GM23338 (cell line): ENCODE measurements around the gene SOWAHB. TPM values are rescaled to one million over a fixed set of nuclear protein-coding genes. Genes with fewer than 3 reads are reported as not detected.

Source experiments
- ATAC-seq: fragments of 200-7000 bp; cut with Tn5 transposase; 3 replicates; pipeline ENCODE4 v1.9.1; 2020
- DNase-seq: peaks from one replicate; pipeline ENCODE4 v3.0.0-alpha.2; 2015; ENCODE audit warnings: low spot score
- H2AFZ ChIP-seq: fragments of 200-600 bp; sonication (generic); 2 replicates; pipeline ENCODE4 v1.8.0; 2016; ENCODE audit warnings: antibody characterized with exemption, mild to moderate bottlenecking, moderate library complexity
- H3F3A ChIP-seq: fragments of 200-600 bp; sonication (generic); replicated peaks from 2 replicates; pipeline ENCODE4 v1.8.0; 2017; ENCODE audit warnings: antibody characterized with exemption, mixed run types, low read depth
- H3K27ac ChIP-seq: fragments of 200-600 bp; sonication (generic); 2 replicates; pipeline ENCODE4 v1.6.1; 2016; ENCODE audit warnings: low read depth
- H3K27me3 ChIP-seq: fragments of 200-600 bp; sonication (generic); 2 replicates; pipeline ENCODE4 v1.8.0; 2016; ENCODE audit warnings: mild to moderate bottlenecking, mixed run types, moderate library complexity; ENCODE audit not compliant: insufficient read depth
- H3K36me3 ChIP-seq: fragments of 200-600 bp; sonication (generic); 2 replicates; pipeline ENCODE4 v1.8.0; 2016; ENCODE audit warnings: mild to moderate bottlenecking; ENCODE audit not compliant: insufficient read depth
- H3K4me1 ChIP-seq: fragments of 200-600 bp; sonication (generic); 2 replicates; pipeline ENCODE4 v1.8.0; 2016; ENCODE audit warnings: mild to moderate bottlenecking, moderate library complexity; ENCODE audit not compliant: insufficient read depth
- H3K4me2 ChIP-seq: fragments of 200-600 bp; sonication (generic); 2 replicates; pipeline ENCODE4 v1.7.1; 2017; ENCODE audit warnings: mixed run types
- H3K4me3 ChIP-seq: fragments of 200-600 bp; sonication (generic); 2 replicates; pipeline ENCODE4 v1.6.1; 2016; ENCODE audit warnings: mixed run types
- H3K79me2 ChIP-seq: fragments of 200-600 bp; sonication (generic); replicated peaks from 2 replicates; pipeline ENCODE4 v1.8.0; 2017; ENCODE audit warnings: mild to moderate bottlenecking; ENCODE audit not compliant: insufficient read depth
- H3K9me2 ChIP-seq: fragments of 200-600 bp; sonication (generic); 2 replicates; pipeline ENCODE4 v1.8.0; 2017; ENCODE audit not compliant: insufficient read depth
- H4K20me1 ChIP-seq: fragments of 200-600 bp; sonication (generic); replicated peaks from 2 replicates; pipeline ENCODE4 v1.8.0; 2017; ENCODE audit warnings: mild to moderate bottlenecking; ENCODE audit not compliant: insufficient read depth
- H3K27ac Mint-ChIP-seq: 2 replicates; pipeline ENCODE4 v1.8.0; 2020; ENCODE audit warnings: inconsistent platforms, mild to moderate bottlenecking, moderate library complexity, mixed read lengths
- H3K27me3 Mint-ChIP-seq: 3 replicates; pipeline ENCODE4 v1.8.0; 2022; ENCODE audit warnings: low read depth, mild to moderate bottlenecking, moderate library complexity, mixed read lengths, inconsistent platforms; ENCODE audit not compliant: insufficient read depth, poor library complexity
- H3K36me3 Mint-ChIP-seq: 3 replicates; pipeline ENCODE4 v1.8.0; 2021; ENCODE audit warnings: low read depth, mild to moderate bottlenecking, inconsistent platforms, moderate library complexity, mixed read lengths
- H3K4me1 Mint-ChIP-seq: 3 replicates; pipeline ENCODE4 v1.8.0; 2020; ENCODE audit warnings: mild to moderate bottlenecking, inconsistent platforms, mixed read lengths
- H3K4me3 Mint-ChIP-seq: 3 replicates; pipeline ENCODE4 v1.8.0; 2021; ENCODE audit warnings: moderate library complexity, mild to moderate bottlenecking, inconsistent platforms, mixed read lengths
- H3K9me3 Mint-ChIP-seq: 3 replicates; pipeline ENCODE4 v1.8.0; 2020; ENCODE audit warnings: moderate library complexity, mild to moderate bottlenecking, inconsistent platforms, mixed read lengths
- CREB1 ChIP-seq: fragments of 250-450 bp; sonication (Bioruptor Pico); IDR thresholded peaks from 2 replicates; pipeline ENCODE4 v1.5.0; 2020; ENCODE audit warnings: low read depth, mild to moderate bottlenecking, moderate library complexity
- EZH2phosphoT487 ChIP-seq: fragments of 200-600 bp; sonication (generic); IDR thresholded peaks from one replicate; pipeline ENCODE4 v1.8.1; 2018; ENCODE audit warnings: antibody characterized with exemption; ENCODE audit not compliant: unreplicated experiment
- NANOG ChIP-seq: IDR thresholded peaks from 2 replicates; pipeline ENCODE4 v1.6.1; 2016; ENCODE audit warnings: antibody characterized with exemption, borderline replicate concordance
- POLR2AphosphoS5 ChIP-seq: IDR thresholded peaks from 2 replicates; pipeline ENCODE4 v1.6.1; 2016; ENCODE audit warnings: antibody characterized with exemption, low read depth
- ZNF114 ChIP-seq: fragments of 250-450 bp; sonication (Bioruptor Pico); IDR thresholded peaks from 2 replicates; pipeline ENCODE4 v1.5.0; 2020; ENCODE audit warnings: mild to moderate bottlenecking, moderate library complexity
- ZNF462 ChIP-seq: fragments of 250-450 bp; sonication (Bioruptor Pico); IDR thresholded peaks from 2 replicates; pipeline ENCODE4 v1.5.0; 2020; ENCODE audit warnings: mild to moderate bottlenecking, moderate library complexity
- polyA plus RNA-seq: library from polyadenylated mRNA; unstranded; fragments of >200 nt; fragmentation: Nextera tagmentation; extraction: Ambion mirVana; gene quantifications from 2 replicates; pipeline ENCODE4 v1.2.1, GENCODE V29; 2016
- total RNA-seq: library from RNA; depleted of rRNA; stranded (reverse); fragments of >200 nt; shearing (Covaris generic); gene quantifications from 2 replicates; pipeline ENCODE4 v1.2.3, GENCODE V29; 2014
- TF ChIP-seq, protein P1 (sequence below), 2 experiments: fragments of 200-600 bp in 1 of 2; sonication (generic) in 1 of 2; conservative IDR thresholded peaks; 2 replicates each; pipeline versions ENCODE4 v1.5.1 to v1.6.1; 2016 to 2017; ENCODE audit warnings: antibody characterized with exemption in 2 of 2, low read depth in 2 of 2, mild to moderate bottlenecking in 2 of 2, moderate library complexity in 1 of 2

Gene SOWAHB
- total and polyA plus RNA-seq, 2 experiments from 2014 or later = 0.08 to 2.8 TPM

- TF ChIP-seq ZNF462 (CRISPR knock-in tag) (no peak), EZH2phosphoT487 (no peak), NANOG (no peak)
- TF ChIP-seq, protein P1, sequence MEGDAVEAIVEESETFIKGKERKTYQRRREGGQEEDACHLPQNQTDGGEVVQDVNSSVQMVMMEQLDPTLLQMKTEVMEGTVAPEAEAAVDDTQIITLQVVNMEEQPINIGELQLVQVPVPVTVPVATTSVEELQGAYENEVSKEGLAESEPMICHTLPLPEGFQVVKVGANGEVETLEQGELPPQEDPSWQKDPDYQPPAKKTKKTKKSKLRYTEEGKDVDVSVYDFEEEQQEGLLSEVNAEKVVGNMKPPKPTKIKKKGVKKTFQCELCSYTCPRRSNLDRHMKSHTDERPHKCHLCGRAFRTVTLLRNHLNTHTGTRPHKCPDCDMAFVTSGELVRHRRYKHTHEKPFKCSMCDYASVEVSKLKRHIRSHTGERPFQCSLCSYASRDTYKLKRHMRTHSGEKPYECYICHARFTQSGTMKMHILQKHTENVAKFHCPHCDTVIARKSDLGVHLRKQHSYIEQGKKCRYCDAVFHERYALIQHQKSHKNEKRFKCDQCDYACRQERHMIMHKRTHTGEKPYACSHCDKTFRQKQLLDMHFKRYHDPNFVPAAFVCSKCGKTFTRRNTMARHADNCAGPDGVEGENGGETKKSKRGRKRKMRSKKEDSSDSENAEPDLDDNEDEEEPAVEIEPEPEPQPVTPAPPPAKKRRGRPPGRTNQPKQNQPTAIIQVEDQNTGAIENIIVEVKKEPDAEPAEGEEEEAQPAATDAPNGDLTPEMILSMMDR (conservative IDR thresholded peaks at IDR 0.05; ENCODE audit: low read depth in 2 of 2) = no peak
These were observed 14.8 kb downstream of the SOWAHB start (continued) for GRCh38 chr4:76883147-76883546.

DNA sequence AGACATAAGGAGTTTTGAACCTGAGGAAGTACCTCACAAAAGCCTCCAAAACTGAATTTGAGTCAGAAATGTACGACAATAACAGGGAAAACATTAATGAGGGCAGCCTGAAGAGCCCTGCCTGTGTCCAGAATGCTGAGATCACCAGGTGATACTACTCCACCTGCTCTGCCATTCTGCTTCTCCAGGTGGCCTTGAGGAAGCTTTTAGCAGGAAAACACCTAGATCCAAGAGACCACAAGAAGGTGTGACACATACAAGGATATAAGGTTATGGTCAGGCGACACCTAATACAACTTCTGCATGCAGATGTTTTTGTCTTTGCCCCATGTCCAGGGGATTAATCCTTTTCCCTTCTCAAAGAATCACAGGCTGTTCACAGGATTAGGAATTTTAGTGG lies 15.3 kb downstream of the SOWAHB start:
- DNase-seq = no peak
- Histone ChIP-seq H3K27ac (no peak overlapping the region), H3K36me3 (no peaks in the 10 kb centered on the region), H2AFZ (no peak overlapping the region), H3K4me1 (peaks cover 10% of the 10 kb centered on the region; the same call in 1 of the 2 replicates), H3K4me3 (no peak overlapping the region), H4K20me1 (no peaks in the 10 kb centered on the region), H3K4me2 (no peak overlapping the region), H3F3A (no peaks in the 10 kb centered on the region), H3K27me3 (no peaks in the 10 kb centered on the region), H3K79me2 (no peaks in the 10 kb centered on the region), H3K9me2 (peaks cover 17% of the 10 kb centered on the region)
- H3K36me3 Mint-ChIP-seq = no peaks in the 10 kb centered on the region
- peaks cover 5% of the 10 kb centered on the region for H3K27me3 Mint-ChIP-seq
- H3K4me1 Mint-ChIP-seq = peaks cover 10% of the 10 kb centered on the region; the same call in 2 of the 3 replicates
- no peak for ATAC-seq
- no peak overlapping the region for H3K4me3 Mint-ChIP-seq
- TF ChIP-seq EZH2phosphoT487 = no peak
- no peak for TF ChIP-seq POLR2AphosphoS5
- no peak for TF ChIP-seq ZNF114
- no peak for TF ChIP-seq CREB1 (CRISPR knock-in tag)
- H3K9me3 Mint-ChIP-seq = no peaks in the 10 kb centered on the region
- no peak overlapping the region for H3K27ac Mint-ChIP-seq
